Heart right ventricle (tissue), 16 donors: ENCODE results near the gene SEMA4G. TPM values are rescaled to one million over a fixed set of nuclear protein-coding genes. Genes with fewer than 3 reads are reported as not detected.

ENCODE experiments used
- ATAC-seq, 8 donors: fragments of 200-7000 bp; cut with Tn5 transposase; one replicate each; pipeline ENCODE4 v1.9.1; 2020; ENCODE audit warnings: mild to moderate bottlenecking in 8 of 8, moderate library complexity in 8 of 8, moderate number of reproducible peaks in 1 of 8
- DNase-seq, 2 donors: peaks; one replicate each; pipeline ENCODE4 v3.0.0-alpha.2; 2020
- H3K27ac ChIP-seq, 10 donors: fragments of 200-600 bp; sonication (generic) in 2 of 10; one replicate each; pipeline versions ENCODE4 v1.5.0 to v1.8.0; 2020 to 2022; ENCODE audit warnings: mild to moderate bottlenecking in 3 of 10
- H3K27me3 ChIP-seq, 7 donors: fragments of 200-600 bp; one replicate each; pipeline ENCODE4 v1.8.0; 2021 to 2022; ENCODE audit warnings: mild to moderate bottlenecking in 2 of 7
- H3K36me3 ChIP-seq, 9 donors: fragments of 200-600 bp; sonication (generic) in 1 of 9; one replicate each; pipeline versions ENCODE4 v1.5.0 to v1.8.0; 2020 to 2022; ENCODE audit warnings: mild to moderate bottlenecking in 2 of 9
- H3K4me1 ChIP-seq, 9 donors: fragments of 200-600 bp; sonication (generic) in 1 of 9; one replicate each; pipeline versions ENCODE4 v1.5.0 to v1.8.0; 2020 to 2022; ENCODE audit warnings: mild to moderate bottlenecking in 4 of 9
- H3K4me3 ChIP-seq, 10 donors: fragments of 200-600 bp; sonication (generic) in 2 of 10; one replicate each; pipeline versions ENCODE4 v1.5.0 to v1.8.0; 2020 to 2022; ENCODE audit warnings: mild to moderate bottlenecking in 7 of 10, moderate library complexity in 2 of 10
- H3K9me3 ChIP-seq, 11 donors: fragments of 200-600 bp in 10 of 11; sonication (generic) in 2 of 11; one replicate each; pipeline versions ENCODE4 v1.5.0 to v1.8.0; 2013 to 2022; ENCODE audit warnings: mild to moderate bottlenecking in 2 of 11, control low read depth in 1 of 11, moderate library complexity in 1 of 11
- WGBS, 2 donors: extraction: QIAGEN DNeasy Blood & Tissue Kit; methylation state at CpG; one replicate each; pipeline ENCODE4 v1.1.7; 2013; ENCODE audit warnings: inconsistent platforms in 1 of 2; 5-methylcytosine and 5-hydroxymethylcytosine counted together
- intact Hi-C, 10 donors: fragments of 100-400 bp; cut with DNase I; formaldehyde crosslinking; loops; one replicate each; pipeline versions ENCODE4 v1.11.1 to v1.14.2; 2022
- polyA plus RNA-seq, 2 donors: library from polyadenylated mRNA; stranded (reverse); fragments of 200-250 nt; gene quantifications; one replicate each; pipeline ENCODE4 v1.2.3, GENCODE V29; 2013
- total RNA-seq, 10 donors: library from RNA; stranded (reverse); fragmentation: NEBNext Ultra II Directional in 3 of 10; extraction: Animal tissue kit (Norgen Biotek cat#: 25700) in 3 of 10; gene quantifications; one replicate each; pipeline versions ENCODE4 v1.2.1 to v1.2.4, GENCODE V29; 2021 to 2023
- TF ChIP-seq, protein P1 (sequence below), 9 donors: fragments of 200-600 bp; sonication (generic) in 2 of 9; IDR thresholded peaks; one replicate each; pipeline versions ENCODE4 v1.5.0 to v1.8.0; 2021 to 2022; ENCODE audit warnings: antibody characterized with exemption in 9 of 9, mild to moderate bottlenecking in 5 of 9, moderate library complexity in 1 of 9
- donor health status: Arrhythmogenic right ventricular cardiomyopathy.
- donor health status: ischemic (EF 13 %, LVEDD 7.1; RV severe dilation, severe dysfunction).
- donor health status: healthy with polysubstance abuse.
- donor health status: DM: no; HTN: yes; CAD: no.
- donor health status: DM: no; HTN: no; CAD: no.
- donor health status: ischemic (EF 25% LVEDD 6.9; RV normal size, moderate dysfunction).
- donor health status: ischemic (EF 25% LVEDD 5.7; RV mildly dilated, moderate dysfunction).
- donor health status: healthy.
- donor health status: DM: yes; HTN: yes; CAD: no.
- donor health status: Ischemic cardiomyopathy.
- donor health status: ischemic (EF 35%, LVEDD 5.7; RV mildly dilated, moderate dysfunction).
- donor health status: nonischemic (EF 11% LVEDD 7.7; RV severe dilation, severe dysfunction).
- donor health status: DM: yes; HTN: yes; CAD: no.
- donor health status: PGD.
- donor health status: ischemic (EF 29% LVEDD 5.4; RV normal size, mild dysfunction).
- donor health status: nonischemic (EF 23%, LVEDD 6.1; RV moderate dilation, normal function).

The SEMA4G gene
- total and polyA plus RNA-seq, 12 donors, result 0.20 to 1.6 (median 0.80) TPM

GRCh38 chr10:100976906-100977305, 7.6 kb downstream of the SEMA4G start:
- H3K27ac ChIP-seq, result no peak overlapping the region
- TF ChIP-seq, protein P1, sequence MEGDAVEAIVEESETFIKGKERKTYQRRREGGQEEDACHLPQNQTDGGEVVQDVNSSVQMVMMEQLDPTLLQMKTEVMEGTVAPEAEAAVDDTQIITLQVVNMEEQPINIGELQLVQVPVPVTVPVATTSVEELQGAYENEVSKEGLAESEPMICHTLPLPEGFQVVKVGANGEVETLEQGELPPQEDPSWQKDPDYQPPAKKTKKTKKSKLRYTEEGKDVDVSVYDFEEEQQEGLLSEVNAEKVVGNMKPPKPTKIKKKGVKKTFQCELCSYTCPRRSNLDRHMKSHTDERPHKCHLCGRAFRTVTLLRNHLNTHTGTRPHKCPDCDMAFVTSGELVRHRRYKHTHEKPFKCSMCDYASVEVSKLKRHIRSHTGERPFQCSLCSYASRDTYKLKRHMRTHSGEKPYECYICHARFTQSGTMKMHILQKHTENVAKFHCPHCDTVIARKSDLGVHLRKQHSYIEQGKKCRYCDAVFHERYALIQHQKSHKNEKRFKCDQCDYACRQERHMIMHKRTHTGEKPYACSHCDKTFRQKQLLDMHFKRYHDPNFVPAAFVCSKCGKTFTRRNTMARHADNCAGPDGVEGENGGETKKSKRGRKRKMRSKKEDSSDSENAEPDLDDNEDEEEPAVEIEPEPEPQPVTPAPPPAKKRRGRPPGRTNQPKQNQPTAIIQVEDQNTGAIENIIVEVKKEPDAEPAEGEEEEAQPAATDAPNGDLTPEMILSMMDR (IDR thresholded peaks at IDR 0.05), result no peak
- H3K27me3 ChIP-seq, result no peaks in the 10 kb centered on the region
- ATAC-seq (no peak), DNase-seq (no peak)
- H3K4me1 ChIP-seq, result no peaks in the 10 kb centered on the region
- H3K9me3 ChIP-seq, result no peaks in the 10 kb centered on the region
- intact Hi-C loops, result no loop called here
- peaks cover 0 to 53% (median 16%) of the 10 kb centered on the region in 9 donors for H3K36me3 ChIP-seq
- 86 to 91% methylated on average over 3 of the region's 3 CpGs for WGBS, 2 donors
- H3K4me3 ChIP-seq, result no peak overlapping the region

- Histone ChIP-seq H3K4me3 (no peak overlapping the region), H3K9me3 (no peaks in the 10 kb centered on the region), H3K27me3 (no peaks in the 10 kb centered on the region), H3K27ac (no peak overlapping the region), H3K4me1 (no peaks in the 10 kb centered on the region), H3K36me3 (peaks cover 0 to 58% (median 20%) of the 10 kb centered on the region in 9 donors)
- intact Hi-C loops, result no loop called here
- no peak for ATAC-seq
- DNase-seq, result no peak
- WGBS, 2 donors, result 87 to 93% methylated on average over 6 of the region's 6 CpGs
- TF ChIP-seq, protein P1 (IDR thresholded peaks at IDR 0.05), result no peak
Measured at GRCh38 chr10:100977436-100977835, 8.1 kb downstream of the SEMA4G start.

DNA sequence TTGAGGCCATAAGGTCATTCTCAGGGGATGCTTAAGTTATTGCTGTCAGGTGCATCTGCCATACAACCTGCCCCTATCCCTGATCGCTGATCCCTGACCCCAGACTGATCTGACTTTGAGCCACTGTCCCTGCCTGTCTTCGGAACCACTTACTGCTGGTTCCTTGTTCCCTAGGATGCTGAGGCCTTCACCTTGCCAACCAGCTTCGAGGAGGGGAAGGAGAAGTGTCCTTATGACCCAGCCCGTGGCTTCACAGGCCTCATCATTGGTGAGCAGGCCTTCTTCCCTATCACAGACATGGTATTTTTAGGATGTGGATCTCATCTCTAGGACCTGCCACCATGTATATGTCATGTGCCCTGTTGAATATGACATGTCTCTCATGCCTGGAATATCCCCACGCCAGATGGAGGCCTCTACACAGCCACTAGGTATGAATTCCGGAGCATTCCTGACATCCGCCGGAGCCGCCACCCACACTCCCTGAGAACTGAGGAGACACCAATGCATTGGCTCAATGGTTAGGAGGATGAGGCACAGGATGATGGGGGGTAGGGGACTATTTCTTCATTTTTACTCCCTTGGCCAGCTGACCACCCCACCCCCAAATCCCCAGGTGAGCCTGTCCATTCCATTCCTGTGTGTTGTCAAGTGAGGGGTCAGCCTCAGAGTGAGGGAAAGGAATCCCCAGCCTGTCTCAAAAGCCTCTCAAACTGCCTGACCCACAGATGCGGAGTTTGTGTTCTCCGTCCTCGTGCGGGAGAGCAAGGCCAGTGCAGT, 9.0 kb downstream of the SEMA4G start:
- TF ChIP-seq, protein P1 (IDR thresholded peaks at IDR 0.05), result no peak
- Histone ChIP-seq H3K36me3 (peaks cover 0 to 67% (median 21%) of the 10 kb centered on the region in 9 donors), H3K9me3 (no peaks in the 10 kb centered on the region), H3K27me3 (no peaks in the 10 kb centered on the region), H3K4me1 (no peaks in the 10 kb centered on the region), H3K27ac (no peak overlapping the region), H3K4me3 (no peak overlapping the region)
- WGBS, 2 donors, result 89% methylated on average over 13 of the region's 13 CpGs
- intact Hi-C loops, result no loop called here
- DNase-seq (no peak), ATAC-seq (no peak)

- H3K27me3 ChIP-seq, result no peaks in the 10 kb centered on the region
- H3K9me3 ChIP-seq, result no peaks in the 10 kb centered on the region
- WGBS, 2 donors, result 81 to 85% methylated on average over 10 of the region's 10 CpGs
- no peak overlapping the region for H3K27ac ChIP-seq
- no peak overlapping the region for H3K4me3 ChIP-seq
- intact Hi-C loops, result no loop called here
- TF ChIP-seq, protein P1 (IDR thresholded peaks at IDR 0.05), result no peak
- peaks cover 0 to 72% (median 21%) of the 10 kb centered on the region in 9 donors for H3K36me3 ChIP-seq
- ATAC-seq, result no peak
- no peaks in the 10 kb centered on the region for H3K4me1 ChIP-seq
- DNase-seq, result no peak
Measured at GRCh38 chr10:100978901-100979195, 9.5 kb downstream of the SEMA4G start.
